Stimulated activated CD4-positive, alpha-beta T cell treated with anti-CD3 and anti-CD28 coated beads, Interleukin-12 subunit alpha, Interleukin-12 subunit beta, amount 100 ng/mL, for 48 hours (primary cell): ENCODE results near the gene GARIN5B.
A peak's percentile ranks its signal among the peaks of the same experiment; 100 is the strongest.

Experiments
- DNase-seq, 3 donors: peaks; one replicate each; pipeline ENCODE4 v3.0.0-alpha.2; 2020; ENCODE audit warnings: low read depth in 2 of 3, low spot score in 1 of 3

The GARIN5B gene

DNA sequence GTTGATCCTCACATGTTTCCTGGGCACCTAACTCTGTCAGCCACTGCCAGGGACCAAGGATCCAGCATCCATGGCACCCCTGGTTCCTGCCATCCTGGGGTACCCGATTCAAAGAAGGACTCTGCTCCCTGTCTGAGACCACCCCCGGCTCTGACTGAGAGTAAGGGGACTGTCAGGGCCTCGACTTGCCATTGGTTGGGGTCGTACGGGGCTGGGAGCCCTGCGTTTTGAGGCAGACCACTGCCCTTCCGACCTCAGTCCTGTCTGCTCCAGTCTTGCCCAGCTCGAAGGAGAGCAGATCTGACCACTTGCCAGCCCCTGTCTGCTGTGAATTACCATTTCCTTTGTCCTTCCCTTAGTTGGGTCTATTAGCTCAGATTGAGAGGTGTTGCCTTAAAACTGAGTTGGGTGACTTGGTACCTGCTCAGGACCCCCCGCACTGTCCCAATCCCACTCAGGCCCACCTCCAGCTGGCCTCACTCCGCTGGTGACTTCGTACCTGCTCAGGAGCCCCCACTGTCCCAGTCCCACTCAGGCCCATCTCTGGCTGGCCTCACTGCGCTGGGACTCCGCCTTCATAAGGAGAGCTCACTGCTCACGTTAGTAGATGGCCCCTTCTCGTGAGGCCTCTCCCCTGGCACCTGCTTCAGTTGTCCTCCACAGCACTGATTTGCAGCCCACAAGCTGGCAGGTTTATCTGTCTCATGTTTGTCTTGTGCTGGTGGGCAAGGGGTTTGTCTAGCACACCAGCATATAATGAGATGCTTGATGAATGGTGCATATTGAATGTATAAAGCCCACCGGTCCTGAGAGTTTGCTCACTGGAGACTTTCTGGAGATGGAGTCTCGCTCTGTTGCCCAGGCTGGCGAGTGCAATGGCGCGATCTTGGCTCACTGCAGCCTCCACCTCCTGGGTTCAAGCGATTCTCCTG is 26.6 kb upstream of the GARIN5B start:
- no peak for DNase-seq

DNA sequence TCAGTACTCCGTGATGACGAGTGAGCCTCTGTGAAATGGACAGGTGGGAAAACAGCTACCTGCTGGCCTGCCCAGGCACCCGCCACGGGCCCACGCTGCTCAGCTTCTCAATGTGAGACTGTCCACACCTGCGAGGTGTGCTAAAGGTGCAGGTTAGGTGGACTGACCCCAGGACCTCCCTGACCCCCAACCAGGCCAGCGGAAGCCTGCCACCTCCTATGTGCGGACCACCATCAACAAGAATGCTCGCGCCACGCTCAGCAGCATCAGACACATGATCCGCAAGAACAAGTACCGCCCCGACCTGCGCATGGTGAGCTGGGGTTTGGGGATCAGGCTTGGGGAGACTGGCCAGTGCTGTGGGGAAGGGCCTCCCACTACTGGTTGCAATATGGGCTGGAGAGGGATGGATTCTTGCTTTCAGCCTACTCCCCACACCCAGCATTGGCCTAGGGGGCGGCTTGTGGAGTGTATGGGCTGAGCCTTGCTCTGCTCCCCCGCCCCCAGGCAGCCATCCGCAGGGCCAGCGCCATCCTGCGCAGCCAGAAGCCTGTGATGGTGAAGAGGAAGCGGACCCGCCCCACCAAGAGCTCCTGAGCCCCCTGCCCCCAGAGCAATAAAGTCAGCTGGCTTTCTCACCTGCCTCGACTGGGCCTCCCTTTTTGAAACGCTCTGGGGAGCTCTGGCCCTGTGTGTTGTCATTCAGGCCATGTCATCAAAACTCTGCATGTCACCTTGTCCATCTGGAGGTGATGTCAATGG is 24.9 kb upstream of the GARIN5B start:
- DNase-seq, result no peak

DNA sequence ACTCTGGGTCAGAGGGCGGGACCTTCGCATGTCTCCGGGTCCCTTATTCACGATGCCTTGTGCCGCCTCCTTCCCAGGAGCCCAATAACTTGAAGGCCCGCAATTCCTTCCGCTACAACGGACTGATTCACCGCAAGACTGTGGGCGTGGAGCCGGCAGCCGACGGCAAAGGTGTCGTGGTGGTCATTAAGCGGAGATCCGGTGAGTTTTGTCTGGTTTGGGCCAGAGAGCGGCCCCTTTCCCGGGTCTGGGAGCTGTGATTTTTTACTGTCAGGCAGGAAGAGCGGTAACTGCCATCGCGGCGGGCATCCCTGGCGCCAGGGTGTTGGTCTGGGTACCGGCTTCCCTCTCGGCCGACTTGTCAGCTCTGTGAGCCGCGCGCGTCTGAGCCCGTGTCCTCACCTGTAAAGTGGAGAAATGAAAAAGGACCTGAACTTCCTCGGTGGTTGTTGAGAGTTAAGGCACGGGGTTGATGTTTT is 23.5 kb upstream of the GARIN5B start:
- no peak for DNase-seq

DNA sequence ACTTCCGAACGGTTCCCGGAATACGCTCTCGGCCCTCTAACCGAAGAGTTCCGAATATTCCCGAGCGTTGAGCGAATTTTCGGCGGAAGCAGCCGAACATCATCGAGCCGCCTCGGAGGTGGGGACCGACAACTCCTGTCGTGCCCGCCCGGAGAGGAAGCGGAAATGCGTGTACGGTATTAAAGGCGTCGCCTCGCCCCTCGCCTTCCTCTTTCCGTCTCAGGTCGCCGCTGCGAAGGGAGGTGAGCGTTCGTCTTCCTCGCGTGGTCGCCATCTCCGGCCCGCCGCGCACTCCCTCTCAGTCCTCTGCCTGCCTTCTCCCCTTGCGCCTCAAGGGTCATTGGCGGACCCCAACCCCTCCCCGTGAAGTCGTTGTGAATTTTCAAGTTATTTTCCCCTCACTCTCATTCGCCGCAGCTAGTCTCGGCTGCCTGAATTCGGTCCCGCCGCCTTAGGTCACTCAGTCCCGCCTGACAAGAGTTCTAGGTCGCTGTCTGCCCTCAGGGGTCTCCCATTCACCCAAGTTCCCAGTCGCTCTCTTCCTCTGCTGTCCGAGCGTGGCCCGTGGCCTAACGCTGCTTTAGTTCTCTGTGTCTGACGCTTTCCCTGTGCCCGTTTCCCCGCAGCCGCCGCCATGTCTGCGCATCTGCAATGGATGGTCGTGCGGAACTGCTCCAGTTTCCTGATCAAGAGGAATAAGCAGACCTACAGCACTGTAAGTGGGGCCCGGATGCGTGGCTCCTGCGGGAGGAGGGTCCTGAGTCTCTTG is 22.8 kb upstream of the GARIN5B start, which contains the start of gene RPL28:
TSS of gene RPL28 (plus strand) at position 209 of the 769 bp plus-strand sequence. CDS start at position 635, 426 bp downstream.
- peak; percentile 96 to 100 (median 98) for DNase-seq

DNA sequence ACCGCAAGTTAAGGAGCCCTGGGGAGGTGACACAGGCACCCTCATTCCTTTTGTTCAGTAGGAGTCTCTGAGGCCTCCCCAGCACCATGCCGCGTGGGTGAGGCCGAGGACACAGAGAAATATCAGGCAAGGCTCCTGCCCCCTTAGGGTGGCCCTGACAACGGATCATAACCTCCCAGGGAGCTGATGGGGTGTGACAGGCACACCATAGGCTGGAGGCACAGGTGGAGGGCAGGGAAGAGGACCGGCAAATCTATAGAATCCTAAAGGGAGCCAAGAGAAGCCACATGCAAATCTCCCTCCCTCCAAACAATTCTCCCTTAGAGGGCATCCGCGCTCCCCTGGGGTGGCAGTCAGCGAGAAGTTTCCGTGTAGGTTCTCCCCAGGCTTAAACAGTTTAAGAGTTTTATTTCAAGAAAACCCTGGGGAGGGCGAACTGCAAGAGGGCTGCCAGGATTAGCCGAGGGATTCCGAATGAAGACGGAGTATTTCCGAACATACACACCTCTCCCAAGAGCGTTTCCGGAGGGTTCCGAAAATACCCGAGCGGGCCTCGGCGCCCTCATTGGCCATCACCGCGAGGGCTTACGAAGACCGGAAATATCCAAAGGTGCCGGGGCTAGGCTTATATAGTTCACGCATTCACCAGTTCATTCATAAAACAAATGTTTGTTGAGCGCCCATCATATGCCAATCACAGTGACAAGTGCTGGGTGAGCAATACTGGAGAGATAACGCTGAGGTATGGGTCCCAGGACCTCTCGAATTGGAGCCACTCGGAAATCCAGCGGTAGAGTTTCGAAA is 22.1 kb upstream of the GARIN5B start:
- peak; percentile 92 to 96 (median 93) for DNase-seq

DNA sequence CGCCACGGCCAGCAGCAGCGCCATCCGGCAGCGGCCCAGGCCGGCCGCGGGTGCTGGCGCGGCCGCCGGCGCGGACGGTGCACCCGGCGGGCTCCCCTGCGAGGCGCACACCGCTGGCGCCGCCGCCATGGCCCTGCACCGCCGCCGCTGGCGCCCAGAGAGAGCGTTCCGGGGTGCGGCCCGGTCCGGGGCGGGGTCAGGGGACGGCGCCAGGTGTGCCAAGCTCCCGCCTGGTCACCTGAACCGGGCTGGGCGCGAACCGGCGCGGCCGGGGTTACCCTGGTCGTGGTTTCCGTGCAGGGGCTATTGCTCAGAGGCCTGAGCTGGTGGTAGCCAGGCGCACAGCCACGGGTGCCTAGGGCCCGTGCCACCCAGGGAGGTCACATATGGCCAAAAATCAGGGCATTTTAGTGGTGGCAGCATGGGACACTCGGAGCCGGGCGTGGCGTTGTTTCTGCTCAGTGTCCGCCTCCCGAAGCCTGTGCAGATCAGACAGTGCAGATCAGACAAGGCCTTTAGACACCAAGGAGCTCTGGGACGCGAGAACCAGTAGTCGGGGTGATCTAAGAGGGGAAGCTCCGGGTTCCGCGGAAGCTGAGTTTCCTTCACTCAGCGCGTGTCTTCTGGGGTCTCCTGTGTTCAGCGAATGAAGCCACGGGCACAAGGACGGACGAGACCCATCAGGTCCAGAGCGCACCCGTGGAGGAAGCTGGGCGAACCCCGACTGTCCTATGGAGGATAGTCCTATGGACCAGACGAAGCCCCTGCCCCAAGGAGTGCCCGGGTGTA is 21.3 kb upstream of the GARIN5B start, which contains the start of gene TMEM238:
TSS of gene TMEM238 (minus strand) at position 162 of the 789 bp plus-strand sequence. CDS start at position 129, 33 bp downstream.
- peak in 1 of 3 donors; percentile 38 for DNase-seq

DNA sequence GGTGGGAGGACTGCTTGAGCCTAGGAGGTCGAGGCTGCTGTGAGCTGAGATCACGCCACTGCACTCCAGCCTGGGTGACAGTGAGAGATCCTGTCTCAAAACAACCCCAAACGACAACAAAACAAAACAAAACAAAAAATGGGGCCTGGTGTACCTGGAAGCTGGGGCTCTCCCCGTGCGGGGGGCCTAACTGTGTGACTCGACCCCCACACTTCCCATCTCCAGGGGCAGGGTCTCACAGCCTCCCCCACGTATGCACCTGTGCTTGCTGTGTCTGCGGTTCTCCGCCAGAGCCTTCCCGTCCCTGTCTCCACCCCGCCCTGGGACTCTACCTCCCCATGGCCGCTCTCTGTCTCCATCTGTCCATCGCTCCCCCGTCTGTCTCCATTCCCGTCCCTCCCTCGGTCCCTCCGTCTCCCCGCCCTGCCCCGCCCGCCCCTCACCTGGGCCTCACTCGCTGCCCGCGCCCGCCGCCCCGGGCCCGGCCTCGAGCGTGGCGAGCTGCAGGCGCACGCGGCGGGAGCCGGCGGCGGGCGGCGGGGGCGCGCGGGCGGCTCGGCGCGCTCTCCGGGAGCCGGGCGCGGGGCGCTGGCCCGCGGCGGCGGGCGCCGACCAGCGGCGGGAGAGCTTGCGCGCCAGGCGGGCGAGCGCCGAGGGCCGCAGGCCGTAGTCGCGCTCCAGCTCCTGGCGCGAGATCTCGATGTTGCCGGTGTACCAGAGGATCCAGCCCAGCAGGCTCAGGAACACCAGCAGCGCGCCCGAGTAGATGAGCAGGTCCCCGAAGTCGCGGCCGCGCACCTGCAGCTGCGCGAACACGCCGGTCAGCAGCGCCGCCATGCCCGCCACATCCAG is 20.4 kb upstream of the GARIN5B start:
- peak in 1 of 3 donors; percentile 38 for DNase-seq

DNA sequence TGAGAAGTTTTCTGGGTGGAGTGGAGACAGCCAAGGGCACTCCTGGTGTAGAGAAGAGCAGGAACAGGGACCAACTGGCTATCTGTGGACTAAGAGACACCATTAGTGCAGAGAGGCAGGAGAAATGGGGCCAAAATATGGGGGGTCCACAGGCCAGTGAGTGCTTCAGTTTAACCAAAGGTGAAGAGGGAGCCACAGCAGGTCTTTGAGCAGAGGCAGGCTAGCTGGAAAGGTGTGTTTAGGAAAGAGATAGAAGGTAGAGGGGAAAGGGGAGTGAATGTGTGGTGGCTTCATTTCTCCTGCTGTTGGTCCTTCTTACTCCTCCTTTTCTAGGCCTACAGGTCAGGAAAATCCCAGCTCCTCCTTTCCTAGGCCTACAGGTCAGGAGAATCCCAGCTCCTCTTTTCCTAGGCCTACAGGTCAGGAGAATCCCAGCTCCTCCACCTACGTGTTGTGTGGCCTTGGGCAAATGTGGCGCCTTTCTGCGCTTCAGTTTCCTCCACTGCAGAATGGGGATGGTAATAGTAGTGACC is 19.5 kb upstream of the GARIN5B start:
- no peak for DNase-seq

DNA sequence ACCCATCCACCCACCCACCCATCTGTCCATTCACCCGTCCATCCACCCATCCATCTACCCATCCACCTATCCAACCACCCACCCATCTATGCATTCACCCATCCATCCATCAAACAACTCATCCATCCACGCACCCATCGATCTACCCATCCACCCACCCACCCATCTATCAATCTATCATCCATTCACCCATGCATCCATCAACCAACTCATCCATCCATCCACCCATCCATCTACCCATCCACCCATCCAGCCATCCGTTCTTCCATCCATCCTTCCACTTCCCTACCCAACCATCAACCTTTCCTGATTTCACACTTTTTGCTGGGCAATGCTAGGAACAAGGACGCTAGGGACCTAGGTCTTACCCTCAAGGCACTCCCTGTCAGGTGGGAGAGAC is 19.0 kb upstream of the GARIN5B start:
- no peak for DNase-seq

DNA sequence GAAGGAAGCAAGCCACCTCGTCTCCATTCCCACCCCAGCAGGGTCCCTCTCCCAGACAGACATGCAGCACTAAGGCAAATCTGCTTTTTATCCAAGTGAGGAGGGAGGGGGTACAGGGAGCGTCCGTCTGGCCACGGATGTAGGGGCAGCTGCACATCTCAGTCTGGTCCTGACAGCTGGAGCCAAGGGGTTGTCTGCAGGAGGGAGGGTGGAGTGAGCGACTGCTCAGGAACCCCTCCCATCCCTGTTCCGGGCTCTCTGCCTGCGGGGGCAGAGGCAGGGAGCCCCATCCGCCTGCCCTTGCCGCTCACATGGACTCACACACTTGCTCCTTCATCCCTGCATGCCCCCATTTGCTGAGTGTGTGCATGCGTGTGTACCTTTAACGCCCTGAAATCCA is 16.1 kb upstream of the GARIN5B start:
- no peak for DNase-seq

DNA sequence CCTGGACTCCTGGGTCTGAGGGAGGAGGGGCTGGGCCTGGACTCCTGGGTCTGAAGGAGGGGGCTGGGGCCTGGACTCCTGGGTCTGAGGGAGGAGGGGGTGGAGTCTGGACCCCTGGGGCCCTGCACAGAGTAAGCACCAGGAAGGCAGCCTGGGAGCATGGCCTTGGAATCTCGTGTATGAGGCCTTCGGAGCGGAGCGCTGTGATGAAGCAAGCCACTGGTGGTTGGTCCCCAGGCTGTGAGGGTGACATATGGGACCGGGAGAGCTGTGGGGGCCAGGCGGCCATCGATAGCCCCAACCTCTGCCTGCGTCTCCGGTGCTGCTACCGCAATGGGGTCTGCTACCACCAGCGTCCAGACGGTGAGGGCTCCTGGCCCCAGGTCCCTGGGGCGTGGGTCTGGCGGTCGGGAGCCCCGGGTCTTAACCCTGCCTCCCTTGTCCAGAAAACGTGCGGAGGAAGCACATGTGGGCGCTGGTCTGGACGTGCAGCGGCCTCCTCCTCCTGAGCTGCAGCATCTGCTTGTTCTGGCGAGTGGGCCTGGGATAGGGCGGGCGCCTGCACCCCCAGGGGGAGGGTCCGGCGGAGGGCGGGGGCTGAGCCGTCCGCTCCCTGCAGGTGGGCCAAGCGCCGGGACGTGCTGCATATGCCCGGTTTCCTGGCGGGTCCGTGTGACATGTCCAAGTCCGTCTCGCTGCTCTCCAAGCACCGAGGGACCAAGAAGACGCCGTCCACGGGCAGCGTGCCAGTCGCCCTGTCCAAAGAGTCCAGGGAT is 14.5 kb upstream of the GARIN5B start:
- DNase-seq, result no peak

DNA sequence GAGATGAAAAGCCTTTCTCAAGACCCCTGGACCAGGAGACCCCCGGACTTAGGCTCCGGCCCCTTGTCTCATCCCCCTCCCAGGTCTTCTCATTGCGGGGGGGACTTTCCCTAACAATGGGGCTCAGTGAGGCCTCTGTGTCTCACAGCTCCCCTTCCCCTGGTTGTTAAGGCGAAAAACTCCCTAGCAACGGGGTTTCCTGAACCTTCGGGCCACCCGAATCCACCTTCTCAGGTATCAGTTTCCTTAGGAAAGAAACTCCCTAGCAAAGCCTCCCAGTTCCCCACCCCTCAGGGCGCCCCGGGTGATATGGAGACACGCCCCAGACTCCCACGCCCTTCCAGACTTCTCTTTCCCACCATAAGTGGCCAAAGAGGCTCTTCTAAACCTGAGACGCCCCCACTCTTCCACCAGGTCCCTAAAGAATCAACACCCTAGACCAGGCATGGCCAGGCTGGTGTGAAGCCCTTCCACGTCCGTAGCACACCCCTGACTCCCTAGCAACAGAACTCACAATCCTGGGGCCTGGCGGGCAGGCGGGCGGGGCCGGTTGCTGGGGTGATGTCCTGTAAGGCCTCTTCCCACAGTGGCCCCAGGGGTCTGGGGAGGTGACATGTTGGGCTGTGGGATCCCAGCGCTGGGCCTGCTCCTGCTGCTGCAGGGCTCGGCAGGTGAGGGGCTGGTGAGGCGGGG is 13.3 kb upstream of the GARIN5B start, which contains the start of gene TMEM190:
TSS of gene TMEM190 (plus strand) at position 586 of the 693 bp plus-strand sequence. CDS start at position 614, 28 bp downstream.
- no peak for DNase-seq

DNA sequence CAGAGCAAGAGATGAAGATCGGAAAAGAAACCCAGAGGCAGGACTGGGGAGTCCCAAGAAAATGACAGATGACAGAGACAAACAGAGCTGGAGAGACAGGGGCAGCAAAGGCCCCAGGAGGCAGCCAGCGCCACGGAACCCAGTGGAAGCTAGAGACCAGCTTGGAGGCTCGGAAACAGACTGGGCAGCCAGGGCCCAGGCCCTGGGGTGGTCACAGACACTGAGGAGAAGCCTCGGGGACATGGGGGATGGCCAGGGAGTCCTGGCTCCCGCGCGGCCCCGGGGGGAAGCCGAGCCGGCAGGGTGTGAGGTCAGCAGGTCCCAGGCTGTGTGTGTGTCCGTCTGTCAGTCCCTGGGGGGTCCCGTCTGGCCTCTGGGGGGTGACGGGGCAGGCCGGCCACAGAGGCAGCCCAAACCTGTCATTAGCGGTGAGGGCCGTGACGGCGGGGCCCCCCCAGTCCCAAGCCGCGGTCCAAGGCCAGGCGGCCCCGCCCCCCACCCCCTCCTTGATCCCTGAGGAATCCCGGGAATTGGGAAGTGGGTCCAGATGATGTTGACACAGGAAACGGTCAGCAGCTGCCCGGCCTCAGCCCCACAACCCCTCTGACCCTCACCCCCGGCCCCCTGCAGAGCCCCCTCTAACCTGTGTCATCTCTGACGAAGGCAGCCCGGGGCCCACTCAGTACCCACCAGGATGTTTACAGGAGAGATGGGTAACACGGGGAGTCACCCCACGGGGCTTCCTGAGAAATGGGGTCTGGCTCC is 11.1 kb upstream of the GARIN5B start:
- no peak for DNase-seq

DNA sequence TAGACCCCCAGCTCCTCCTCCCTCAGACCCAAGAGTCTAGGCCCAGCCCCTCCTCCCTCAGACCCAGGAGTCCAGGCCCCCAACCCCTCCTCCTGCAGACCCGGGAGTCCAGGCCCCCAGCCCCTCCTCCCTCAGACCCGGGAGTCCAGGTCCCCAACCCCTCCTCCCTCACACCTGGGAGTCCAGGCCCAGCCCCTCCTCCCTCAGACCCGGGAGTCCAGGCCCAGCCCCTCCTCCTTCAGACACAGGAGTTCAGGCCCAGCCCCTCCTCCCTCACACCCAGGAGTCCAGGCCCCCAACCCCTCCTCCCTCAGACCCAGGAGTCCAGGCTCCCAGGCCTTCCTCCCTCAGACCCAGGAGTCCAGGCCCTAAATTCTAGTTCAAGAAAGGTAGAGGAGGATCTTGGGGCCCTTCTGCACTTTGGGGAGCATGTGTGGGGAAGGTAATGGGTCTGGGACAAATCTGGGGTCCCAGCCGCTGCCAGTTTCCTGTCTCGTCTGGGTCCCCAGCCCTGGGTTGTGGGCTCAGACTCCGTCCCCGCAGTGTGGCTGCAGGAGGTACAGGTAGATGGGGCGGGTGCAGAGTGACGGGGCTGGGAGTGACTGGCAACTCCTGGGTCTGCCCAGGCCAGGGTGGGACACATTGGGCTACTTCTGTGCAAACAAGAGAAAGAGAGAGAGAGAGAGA is 10.4 kb upstream of the GARIN5B start:
- DNase-seq, result no peak

DNA sequence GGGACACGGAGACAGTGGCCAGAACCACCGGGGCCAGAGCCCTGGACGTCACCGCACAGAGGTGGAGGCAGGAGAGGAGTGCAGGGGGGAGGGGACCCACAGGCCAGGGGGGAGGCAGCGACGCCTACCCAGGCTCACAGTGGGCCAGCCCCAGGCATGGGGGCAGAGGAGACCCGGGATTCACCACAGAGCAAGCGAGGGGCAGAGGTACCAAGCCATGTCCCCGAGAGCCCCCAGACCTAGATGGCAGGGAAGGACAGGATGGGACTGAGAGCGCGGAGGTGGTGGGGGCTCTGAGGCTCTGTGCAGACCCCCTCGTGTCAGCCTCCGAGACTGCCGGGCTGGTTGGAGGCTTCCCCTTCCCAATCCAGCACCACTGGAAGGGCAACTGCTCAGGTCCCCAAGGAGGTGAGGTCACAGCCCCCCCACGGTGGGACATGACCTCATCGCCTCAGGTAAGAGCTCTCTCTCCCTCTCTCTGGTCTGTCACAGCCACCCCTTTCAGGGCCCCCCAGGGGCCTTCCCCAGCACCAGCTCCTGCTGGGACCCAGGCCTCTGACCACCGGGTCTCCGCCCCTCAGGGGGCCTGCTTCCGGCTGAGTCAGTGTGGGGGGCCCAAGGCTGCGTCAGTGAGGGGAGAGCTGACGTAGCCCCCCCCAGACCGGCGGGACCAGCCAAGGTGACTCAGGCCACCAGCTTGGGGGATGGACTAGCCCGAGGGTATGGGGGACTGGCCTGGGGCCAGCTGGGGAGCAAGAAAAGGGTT is 9.4 kb upstream of the GARIN5B start:
- no peak for DNase-seq
